GM12878 (cell line): Measurements from ENCODE around the gene IFI44L. TPM values are rescaled to one million over a fixed set of nuclear protein-coding genes. Genes with fewer than 3 reads are reported as not detected.

Experiments used
- ATAC-seq: fragments of 200-7000 bp; cut with Tn5 transposase; 3 replicates; pipeline ENCODE4 v1.9.1; 2020; ENCODE audit warnings: mild to moderate bottlenecking, moderate library complexity
- BruUV-seq: library from RNA; stranded (reverse); fragments of 400-500 nt; replicated peaks from 2 replicates; lab custom pipeline; 2021; lab: Mats Ljungman, UMichigan
- CTCF ChIA-PET: fragments of 300-600 bp; sonication (Branson Sonifier 250); formaldehyde crosslinking; extraction: SDS; loops from one replicate; lab custom pipeline; 2021; ENCODE audit warnings: inconsistent platforms; lab: Yijun Ruan, JAX
- POLR2A ChIA-PET: fragments of 350-600 bp; formaldehyde crosslinking; extraction: SDS; loops from one replicate; lab custom pipeline; 2021; ENCODE audit warnings: inconsistent platforms; lab: Charles Lee
- RAD21 ChIA-PET: fragments of 300-600 bp; sonication (Branson Sonifier 250); formaldehyde crosslinking; loops from one replicate; lab custom pipeline; 2023; ENCODE audit warnings: antibody characterized with exemption; ENCODE audit not compliant: unreplicated experiment; lab: Charles Lee
- SMC1A ChIA-PET: fragments of 300-600 bp; sonication (Branson Sonifier 250); formaldehyde crosslinking; loops from one replicate; lab custom pipeline; 2023; ENCODE audit not compliant: unreplicated experiment, uncharacterized antibody; lab: Charles Lee
- DNase-seq: peaks from one replicate; pipeline ENCODE4 v3.0.0-alpha.2; 2011; ENCODE audit warnings: low read depth, low spot score
- FAIRE-seq: peaks from 3 replicates; lab custom pipeline; 2011; peaks lifted over from hg19 to GRCh38; lab: Jason Lieb, UNC
- H2AFZ ChIP-seq: 2 replicates; pipeline ENCODE4 v1.6.0; 2011; ENCODE audit warnings: low read depth, low read length, control low read depth; ENCODE audit not compliant: control insufficient read depth
- H3K27ac ChIP-seq: 2 replicates; pipeline ENCODE4 v1.5.1; 2011; ENCODE audit warnings: control low read depth; ENCODE audit not compliant: control insufficient read depth, insufficient read depth
- H3K27me3 ChIP-seq, 2 experiments: replicated peaks in 1 of 2; 2 replicates each; pipeline versions ENCODE4 v1.6.0 to v1.6.1; 2011; ENCODE audit warnings: low read length in 1 of 2; ENCODE audit not compliant: control insufficient read depth in 2 of 2, insufficient read depth in 2 of 2
- H3K36me3 ChIP-seq, 2 experiments: 2 replicates each; pipeline ENCODE4 v1.5.1; 2011; ENCODE audit warnings: low read length in 1 of 2; ENCODE audit not compliant: control insufficient read depth in 2 of 2, insufficient read depth in 2 of 2
- H3K4me1 ChIP-seq: 2 replicates; pipeline ENCODE4 v1.6.1; 2011; ENCODE audit warnings: mild to moderate bottlenecking, low read length, moderate library complexity, mixed read lengths; ENCODE audit not compliant: control insufficient read depth, insufficient read depth
- H3K4me2 ChIP-seq: 2 replicates; pipeline ENCODE4 v1.6.0; 2011; ENCODE audit warnings: control low read depth; ENCODE audit not compliant: control insufficient read depth, insufficient read depth
- H3K4me3 ChIP-seq: fragments of 200-600 bp; sonication (generic); 2 replicates; pipeline ENCODE4 v1.5.1; 2016
- H3K79me2 ChIP-seq: 2 replicates; pipeline ENCODE4 v1.6.0; 2011; ENCODE audit warnings: low read length; ENCODE audit not compliant: control insufficient read depth, insufficient read depth
- H3K9ac ChIP-seq: 2 replicates; pipeline ENCODE4 v1.8.0; 2011; ENCODE audit warnings: low read length, control low read depth, mixed read lengths; ENCODE audit not compliant: control insufficient read depth, insufficient read depth
- H3K9me3 ChIP-seq: replicated peaks from 3 replicates; pipeline ENCODE4 v1.5.1; 2011; ENCODE audit warnings: mild to moderate bottlenecking, low read length; ENCODE audit not compliant: control insufficient read depth, insufficient read depth
- H4K20me1 ChIP-seq: 2 replicates; pipeline ENCODE4 v1.6.0; 2011; ENCODE audit not compliant: control insufficient read depth, insufficient read depth
- CHD4 ChIP-seq: fragments of 200-600 bp; sonication (generic); IDR thresholded peaks from 2 replicates; pipeline ENCODE4 v1.6.1; 2016; ENCODE audit warnings: mild to moderate bottlenecking
- NFIC ChIP-seq: IDR thresholded peaks from 2 replicates; pipeline ENCODE4 v1.6.1; 2012; ENCODE audit warnings: low read depth, mild to moderate bottlenecking, inconsistent platforms, low read length, moderate library complexity
- POU2F2 ChIP-seq: IDR thresholded peaks from 3 replicates; pipeline ENCODE4 v1.6.1; 2011; ENCODE audit warnings: low read depth, mild to moderate bottlenecking, low read length, borderline replicate concordance
- SMAD5 ChIP-seq: IDR thresholded peaks from 2 replicates; pipeline ENCODE4 v1.6.1; 2016; ENCODE audit warnings: antibody characterized with exemption, low read depth
- SPI1 ChIP-seq: IDR thresholded peaks from 2 replicates; pipeline ENCODE4 v1.6.1; 2011; ENCODE audit warnings: low read depth, mild to moderate bottlenecking, low read length, moderate library complexity, borderline replicate concordance; ENCODE audit not compliant: insufficient read depth
- ZBED1 ChIP-seq: IDR thresholded peaks from 2 replicates; pipeline ENCODE4 v1.6.1; 2016; ENCODE audit warnings: borderline replicate concordance
- WGBS: methylation state at CpG from one replicate; pipeline ENCODE4 v1.1.6; 2016; ENCODE audit warnings: low lambda C conversion rate; ENCODE audit not compliant: insufficient replicate concordance, insufficient coverage; ENCODE audit errors: missing lambda C conversion rate; 5-methylcytosine and 5-hydroxymethylcytosine counted together
- in situ Hi-C: fragments of 300-500 bp; cut with MboI; formaldehyde crosslinking; loops from 9 replicates; pipeline ENCODE4 v1.14.3; 2018; ENCODE audit warnings: mixed read lengths
- intact Hi-C: fragments of 100-400 bp; cut with micrococcal nuclease; formaldehyde crosslinking; loops from one replicate; pipeline ENCODE4 v1.14.2; 2022; ENCODE audit not compliant: unreplicated experiment
- polyA plus RNA-seq, 11 experiments: library from polyadenylated mRNA; depleted of rRNA in 4 of 11; unstranded in 6 of 11; stranded (reverse) in 5 of 11; fragments of >200 nt; fragmentation: Nextera tagmentation in 4 of 11; fragmentation: Illumina TruSeq in 1 of 11; extraction: Ambion mirVana in 4 of 11; extraction: Trizol in 1 of 11; gene quantifications; 1 replicate in 1 of 11; 2 replicates in 10 of 11; pipeline versions ENCODE4 v1.2.1 to v1.2.3, GENCODE V29; 2011 to 2016; ENCODE audit warnings: inconsistent platforms in 2 of 11, missing spikeins in 2 of 11, low read depth in 1 of 11
- total RNA-seq, 4 experiments: library from RNA; depleted of rRNA in 3 of 4; stranded (reverse); fragments of >200 nt in 3 of 4; fragmentation: Illumina TruSeq in 1 of 4; extraction: Trizol in 1 of 4; gene quantifications; 2 replicates each; pipeline versions ENCODE4 v1.2.1 to v1.2.3, GENCODE V29; 2013 to 2021
- TF ChIP-seq, protein P1 (sequence below): fragments of 450-650 bp; IDR thresholded peaks from 2 replicates; pipeline ENCODE4 v1.6.1; 2018; ENCODE audit warnings: borderline replicate concordance, mild to moderate bottlenecking; ENCODE audit not compliant: partially characterized antibody
- TF ChIP-seq, protein P2 (sequence below): IDR thresholded peaks from 2 replicates; pipeline ENCODE4 v1.6.1; 2012; ENCODE audit warnings: mild to moderate bottlenecking, low read depth, low read length
- TF ChIP-seq, protein P3 (sequence below): fragments of 450-650 bp; formaldehyde crosslinking; IDR thresholded peaks from 2 replicates; pipeline ENCODE4 v1.4.0; 2020; ENCODE audit warnings: mild to moderate bottlenecking, moderate library complexity

The IFI44L gene
- total and polyA plus RNA-seq, 10 of the 15 experiments (the other 5 are each of a cell fraction or from before 2014, with no cell fraction given): 58.0 to 371 (median 173) TPM

DNA sequence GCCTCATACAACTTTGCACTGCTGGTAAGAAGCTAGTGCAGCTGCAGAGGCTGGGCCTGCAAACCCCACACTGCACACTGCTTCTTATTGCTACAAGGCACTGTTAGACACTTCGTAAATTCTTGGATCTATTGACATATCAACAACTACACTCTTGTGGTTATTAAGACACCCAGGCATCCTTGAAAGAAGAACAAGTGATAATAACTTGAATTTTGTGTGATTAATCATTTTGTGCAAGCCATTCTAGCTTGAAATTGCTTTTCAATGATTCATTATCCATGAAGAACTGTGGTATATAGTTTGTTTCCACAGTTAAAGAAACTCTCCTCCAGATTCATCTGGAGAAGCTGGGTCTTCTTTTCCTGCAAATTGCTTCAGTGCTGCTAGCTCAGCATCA, 33.7 kb upstream of the IFI44L start:
- no peak for ATAC-seq
- WGBS: 0% methylated on average over 1 of the region's 1 CpG
- RAD21 ChIA-PET: no interaction called here

More for the DNA sequence above, 33.7 kb upstream of the IFI44L start:
- SMC1A ChIA-PET: interaction anchor here (0.9 kb wide), 1 partner anchor 13 kb away, joined by 3 read pairs; no protein-coding TSS in a partner anchor
- CTCF ChIA-PET: no interaction called here
- BruUV-seq: no TSS peak
- intact Hi-C loops: no loop called here
- Histone ChIP-seq H2AFZ (no peak overlapping the region), H3K4me2 (no peak overlapping the region), H3K27ac (no peak overlapping the region), H4K20me1 (no peaks in the 10 kb centered on the region), H3K4me3 (no peak overlapping the region), H3K36me3 (no peaks in the 10 kb centered on the region), H3K27me3 (no peaks in the 10 kb centered on the region; a peak in 1 of 4 replicates), H3K9ac (no peak overlapping the region), H3K4me1 (no peaks in the 10 kb centered on the region), H3K9me3 (no peaks in the 10 kb centered on the region), H3K79me2 (no peaks in the 10 kb centered on the region)
- POLR2A ChIA-PET: no interaction called here
- DNase-seq (no peak), FAIRE-seq (no peak)
- TF ChIP-seq POU2F2 (no peak), SPI1 (no peak), SMAD5 (no peak), CHD4 (no peak), NFIC (no peak), ZBED1 (no peak)
- TF ChIP-seq, protein P1, sequence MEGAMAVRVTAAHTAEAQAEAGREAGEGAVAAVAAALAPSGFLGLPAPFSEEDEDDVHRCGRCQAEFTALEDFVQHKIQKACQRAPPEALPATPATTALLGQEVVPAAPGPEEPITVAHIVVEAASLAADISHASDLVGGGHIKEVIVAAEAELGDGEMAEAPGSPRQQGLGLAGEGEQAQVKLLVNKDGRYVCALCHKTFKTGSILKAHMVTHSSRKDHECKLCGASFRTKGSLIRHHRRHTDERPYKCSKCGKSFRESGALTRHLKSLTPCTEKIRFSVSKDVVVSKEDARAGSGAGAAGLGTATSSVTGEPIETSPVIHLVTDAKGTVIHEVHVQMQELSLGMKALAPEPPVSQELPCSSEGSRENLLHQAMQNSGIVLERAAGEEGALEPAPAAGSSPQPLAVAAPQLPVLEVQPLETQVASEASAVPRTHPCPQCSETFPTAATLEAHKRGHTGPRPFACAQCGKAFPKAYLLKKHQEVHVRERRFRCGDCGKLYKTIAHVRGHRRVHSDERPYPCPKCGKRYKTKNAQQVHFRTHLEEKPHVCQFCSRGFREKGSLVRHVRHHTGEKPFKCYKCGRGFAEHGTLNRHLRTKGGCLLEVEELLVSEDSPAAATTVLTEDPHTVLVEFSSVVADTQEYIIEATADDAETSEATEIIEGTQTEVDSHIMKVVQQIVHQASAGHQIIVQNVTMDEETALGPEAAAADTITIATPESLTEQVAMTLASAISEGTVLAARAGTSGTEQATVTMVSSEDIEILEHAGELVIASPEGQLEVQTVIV: no peak
- TF ChIP-seq, protein P2, sequence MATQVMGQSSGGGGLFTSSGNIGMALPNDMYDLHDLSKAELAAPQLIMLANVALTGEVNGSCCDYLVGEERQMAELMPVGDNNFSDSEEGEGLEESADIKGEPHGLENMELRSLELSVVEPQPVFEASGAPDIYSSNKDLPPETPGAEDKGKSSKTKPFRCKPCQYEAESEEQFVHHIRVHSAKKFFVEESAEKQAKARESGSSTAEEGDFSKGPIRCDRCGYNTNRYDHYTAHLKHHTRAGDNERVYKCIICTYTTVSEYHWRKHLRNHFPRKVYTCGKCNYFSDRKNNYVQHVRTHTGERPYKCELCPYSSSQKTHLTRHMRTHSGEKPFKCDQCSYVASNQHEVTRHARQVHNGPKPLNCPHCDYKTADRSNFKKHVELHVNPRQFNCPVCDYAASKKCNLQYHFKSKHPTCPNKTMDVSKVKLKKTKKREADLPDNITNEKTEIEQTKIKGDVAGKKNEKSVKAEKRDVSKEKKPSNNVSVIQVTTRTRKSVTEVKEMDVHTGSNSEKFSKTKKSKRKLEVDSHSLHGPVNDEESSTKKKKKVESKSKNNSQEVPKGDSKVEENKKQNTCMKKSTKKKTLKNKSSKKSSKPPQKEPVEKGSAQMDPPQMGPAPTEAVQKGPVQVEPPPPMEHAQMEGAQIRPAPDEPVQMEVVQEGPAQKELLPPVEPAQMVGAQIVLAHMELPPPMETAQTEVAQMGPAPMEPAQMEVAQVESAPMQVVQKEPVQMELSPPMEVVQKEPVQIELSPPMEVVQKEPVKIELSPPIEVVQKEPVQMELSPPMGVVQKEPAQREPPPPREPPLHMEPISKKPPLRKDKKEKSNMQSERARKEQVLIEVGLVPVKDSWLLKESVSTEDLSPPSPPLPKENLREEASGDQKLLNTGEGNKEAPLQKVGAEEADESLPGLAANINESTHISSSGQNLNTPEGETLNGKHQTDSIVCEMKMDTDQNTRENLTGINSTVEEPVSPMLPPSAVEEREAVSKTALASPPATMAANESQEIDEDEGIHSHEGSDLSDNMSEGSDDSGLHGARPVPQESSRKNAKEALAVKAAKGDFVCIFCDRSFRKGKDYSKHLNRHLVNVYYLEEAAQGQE: no peak
- TF ChIP-seq, protein P3, sequence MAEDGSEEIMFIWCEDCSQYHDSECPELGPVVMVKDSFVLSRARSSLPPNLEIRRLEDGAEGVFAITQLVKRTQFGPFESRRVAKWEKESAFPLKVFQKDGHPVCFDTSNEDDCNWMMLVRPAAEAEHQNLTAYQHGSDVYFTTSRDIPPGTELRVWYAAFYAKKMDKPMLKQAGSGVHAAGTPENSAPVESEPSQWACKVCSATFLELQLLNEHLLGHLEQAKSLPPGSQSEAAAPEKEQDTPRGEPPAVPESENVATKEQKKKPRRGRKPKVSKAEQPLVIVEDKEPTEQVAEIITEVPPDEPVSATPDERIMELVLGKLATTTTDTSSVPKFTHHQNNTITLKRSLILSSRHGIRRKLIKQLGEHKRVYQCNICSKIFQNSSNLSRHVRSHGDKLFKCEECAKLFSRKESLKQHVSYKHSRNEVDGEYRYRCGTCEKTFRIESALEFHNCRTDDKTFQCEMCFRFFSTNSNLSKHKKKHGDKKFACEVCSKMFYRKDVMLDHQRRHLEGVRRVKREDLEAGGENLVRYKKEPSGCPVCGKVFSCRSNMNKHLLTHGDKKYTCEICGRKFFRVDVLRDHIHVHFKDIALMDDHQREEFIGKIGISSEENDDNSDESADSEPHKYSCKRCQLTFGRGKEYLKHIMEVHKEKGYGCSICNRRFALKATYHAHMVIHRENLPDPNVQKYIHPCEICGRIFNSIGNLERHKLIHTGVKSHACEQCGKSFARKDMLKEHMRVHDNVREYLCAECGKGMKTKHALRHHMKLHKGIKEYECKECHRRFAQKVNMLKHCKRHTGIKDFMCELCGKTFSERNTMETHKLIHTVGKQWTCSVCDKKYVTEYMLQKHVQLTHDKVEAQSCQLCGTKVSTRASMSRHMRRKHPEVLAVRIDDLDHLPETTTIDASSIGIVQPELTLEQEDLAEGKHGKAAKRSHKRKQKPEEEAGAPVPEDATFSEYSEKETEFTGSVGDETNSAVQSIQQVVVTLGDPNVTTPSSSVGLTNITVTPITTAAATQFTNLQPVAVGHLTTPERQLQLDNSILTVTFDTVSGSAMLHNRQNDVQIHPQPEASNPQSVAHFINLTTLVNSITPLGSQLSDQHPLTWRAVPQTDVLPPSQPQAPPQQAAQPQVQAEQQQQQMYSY (CRISPR knock-in tag): no peak
- in situ Hi-C loops: no loop called here
